Fibroblast of skin of right quadriceps (primary cell): ENCODE results near the gene ITSN2.
A peak's percentile ranks its signal among the peaks of the same experiment; 100 is the strongest.
"Not testable (repeated sequence)": the region's sequence is repeated elsewhere in the genome, so short reads cannot be mapped to it uniquely, and the experiment has no call there.

Experiments used
- DNase-seq: peaks from one replicate; pipeline ENCODE4 v3.0.0-alpha.2; 2013

The ITSN2 gene

GRCh38 chr2:24360050-24360962 lies at the start of gene ITSN2:
Gene ITSN2, minus strand, starts transcription at chr2:24360536. Its CDS starts 32,454 bp downstream, at chr2:24328082.
- peak; percentile 61 for DNase-seq

- no peak for DNase-seq
These were observed 48.8 kb upstream of the ITSN2 start for GRCh38 chr2:24409171-24409570.

GRCh38 chr2:24408704-24409103 lies 48.4 kb upstream of the ITSN2 start:
- not testable (repeated sequence) for DNase-seq

GRCh38 chr2:24404491-24404921 lies 44.2 kb upstream of the ITSN2 start:
- peak; percentile 44 for DNase-seq

- no peak for DNase-seq
These were observed 43.5 kb upstream of the ITSN2 start for GRCh38 chr2:24403832-24404212.

GRCh38 chr2:24403168-24403831 lies 43.0 kb upstream of the ITSN2 start:
- no peak for DNase-seq

- no peak for DNase-seq
These were observed 42.1 kb upstream of the ITSN2 start for GRCh38 chr2:24402242-24403097.

- DNase-seq, result no peak
These were observed 40.0 kb upstream of the ITSN2 start for GRCh38 chr2:24400207-24400907.

- DNase-seq, result no peak
These were observed 39.3 kb upstream of the ITSN2 start for GRCh38 chr2:24399434-24400206.

GRCh38 chr2:24394998-24395397 lies 34.7 kb upstream of the ITSN2 start:
- no peak for DNase-seq

GRCh38 chr2:24392542-24393059 lies 32.3 kb upstream of the ITSN2 start:
- no peak for DNase-seq

- DNase-seq, result no peak
These were observed 25.0 kb upstream of the ITSN2 start for GRCh38 chr2:24385366-24385765.

GRCh38 chr2:24382363-24383073 lies 22.2 kb upstream of the ITSN2 start:
- peak; percentile 69 for DNase-seq

- no peak for DNase-seq
These were observed 20.5 kb upstream of the ITSN2 start for GRCh38 chr2:24380820-24381219.

GRCh38 chr2:24375349-24376087 lies 15.2 kb upstream of the ITSN2 start:
- DNase-seq, result no peak

- no peak for DNase-seq
These were observed 14.0 kb upstream of the ITSN2 start for GRCh38 chr2:24374301-24374700.

GRCh38 chr2:24372033-24372432 lies 11.7 kb upstream of the ITSN2 start:
- no peak for DNase-seq

GRCh38 chr2:24365826-24366225 lies 5.5 kb upstream of the ITSN2 start:
- no peak for DNase-seq

GRCh38 chr2:24365051-24365450 lies 4.7 kb upstream of the ITSN2 start:
- DNase-seq, result no peak

- no peak for DNase-seq
These were observed 3.0 kb upstream of the ITSN2 start for GRCh38 chr2:24363301-24363700.
